Nephron (organoid): ENCODE results near the gene SSBP2.

ENCODE experiments used
- H3K27ac Mint-ChIP-seq, 3 experiments: 2 replicates each; pipeline ENCODE4 v1.8.0; 2020; ENCODE audit warnings: mixed read lengths in 3 of 3, mild to moderate bottlenecking in 2 of 3, moderate library complexity in 1 of 3
- H3K27me3 Mint-ChIP-seq: 2 replicates; pipeline ENCODE4 v1.8.0; 2021; ENCODE audit warnings: low read depth, mild to moderate bottlenecking, moderate library complexity, mixed read lengths
- H3K36me3 Mint-ChIP-seq: 2 replicates; pipeline ENCODE4 v1.8.0; 2020; ENCODE audit warnings: low read depth, mixed read lengths
- H3K4me1 Mint-ChIP-seq: 2 replicates; pipeline ENCODE4 v1.8.0; 2020; ENCODE audit warnings: mixed read lengths
- H3K4me3 Mint-ChIP-seq, 3 experiments: 2 replicates each; pipeline ENCODE4 v1.8.0; 2020; ENCODE audit warnings: mild to moderate bottlenecking in 3 of 3, mixed read lengths in 3 of 3, moderate library complexity in 2 of 3
- H3K9me3 Mint-ChIP-seq: 2 replicates; pipeline ENCODE4 v1.8.0; 2020; ENCODE audit warnings: mixed read lengths
- TF ChIP-seq, protein P1 (sequence below), 3 experiments: fragments of 200-600 bp; sonication (generic); IDR thresholded peaks; one replicate each; pipeline ENCODE4 v1.5.0; 2021; ENCODE audit warnings: antibody characterized with exemption in 3 of 3; ENCODE audit not compliant: unreplicated experiment in 3 of 3

The SSBP2 gene

DNA sequence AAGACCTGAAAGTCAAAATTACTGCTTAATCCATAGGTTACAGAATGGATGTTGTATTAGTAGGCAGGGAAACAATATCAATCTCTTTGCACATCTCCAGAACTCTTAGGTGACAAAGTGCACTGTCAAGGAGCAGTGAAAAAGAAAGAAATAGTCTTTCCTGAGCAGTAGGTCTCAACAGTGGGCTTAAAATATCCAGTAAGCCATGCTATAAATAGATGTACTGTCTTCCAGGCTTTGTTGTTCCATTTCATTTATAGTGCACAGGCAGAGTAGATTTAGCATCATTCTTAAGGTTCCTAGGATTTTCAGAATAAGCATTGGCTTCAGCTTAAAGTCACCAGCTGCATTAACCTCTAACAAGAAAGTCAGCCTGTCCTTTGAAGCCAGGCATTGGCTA lies 50.7 kb downstream of the SSBP2 start:
- TF ChIP-seq, protein P1, sequence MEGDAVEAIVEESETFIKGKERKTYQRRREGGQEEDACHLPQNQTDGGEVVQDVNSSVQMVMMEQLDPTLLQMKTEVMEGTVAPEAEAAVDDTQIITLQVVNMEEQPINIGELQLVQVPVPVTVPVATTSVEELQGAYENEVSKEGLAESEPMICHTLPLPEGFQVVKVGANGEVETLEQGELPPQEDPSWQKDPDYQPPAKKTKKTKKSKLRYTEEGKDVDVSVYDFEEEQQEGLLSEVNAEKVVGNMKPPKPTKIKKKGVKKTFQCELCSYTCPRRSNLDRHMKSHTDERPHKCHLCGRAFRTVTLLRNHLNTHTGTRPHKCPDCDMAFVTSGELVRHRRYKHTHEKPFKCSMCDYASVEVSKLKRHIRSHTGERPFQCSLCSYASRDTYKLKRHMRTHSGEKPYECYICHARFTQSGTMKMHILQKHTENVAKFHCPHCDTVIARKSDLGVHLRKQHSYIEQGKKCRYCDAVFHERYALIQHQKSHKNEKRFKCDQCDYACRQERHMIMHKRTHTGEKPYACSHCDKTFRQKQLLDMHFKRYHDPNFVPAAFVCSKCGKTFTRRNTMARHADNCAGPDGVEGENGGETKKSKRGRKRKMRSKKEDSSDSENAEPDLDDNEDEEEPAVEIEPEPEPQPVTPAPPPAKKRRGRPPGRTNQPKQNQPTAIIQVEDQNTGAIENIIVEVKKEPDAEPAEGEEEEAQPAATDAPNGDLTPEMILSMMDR (IDR thresholded peaks at IDR 0.05; ENCODE audit: unreplicated experiment in 3 of 3) = no peak
- Mint-ChIP-seq H3K9me3 (peaks cover 32% of the 10 kb centered on the region), H3K27me3 (no peaks in the 10 kb centered on the region)

DNA sequence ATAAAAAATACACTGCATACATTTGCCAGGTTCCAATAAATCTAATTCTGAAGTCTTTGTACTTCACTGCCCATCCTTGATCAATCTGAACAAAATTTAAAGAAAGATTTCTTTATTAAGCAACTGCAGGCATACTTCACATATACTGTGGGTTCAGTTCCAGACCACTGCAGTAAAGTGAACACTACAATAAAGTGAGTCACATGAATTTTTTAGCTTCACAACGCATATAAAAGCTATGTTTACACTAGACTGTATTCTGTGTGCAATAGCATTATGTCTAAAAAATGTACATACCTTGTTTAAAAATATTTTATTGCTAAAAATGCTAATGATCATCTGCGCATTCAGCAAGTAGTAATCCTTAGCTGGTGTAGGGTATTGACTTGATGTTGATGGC lies 52.1 kb downstream of the SSBP2 start:
- TF ChIP-seq, protein P1 (IDR thresholded peaks at IDR 0.05; ENCODE audit: unreplicated experiment in 3 of 3) = no peak
- Mint-ChIP-seq H3K4me1 (no peaks in the 10 kb centered on the region), H3K27me3 (no peaks in the 10 kb centered on the region), H3K4me3 (no peak overlapping the region), H3K9me3 (peaks cover 32% of the 10 kb centered on the region), H3K27ac (no peak overlapping the region), H3K36me3 (peaks cover 70% of the 10 kb centered on the region)

More for the DNA sequence above, 50.7 kb downstream of the SSBP2 start:
- Mint-ChIP-seq H3K4me1 (no peaks in the 10 kb centered on the region), H3K27ac (no peak overlapping the region), H3K4me3 (no peak overlapping the region), H3K36me3 (peaks cover 65% of the 10 kb centered on the region)

DNA sequence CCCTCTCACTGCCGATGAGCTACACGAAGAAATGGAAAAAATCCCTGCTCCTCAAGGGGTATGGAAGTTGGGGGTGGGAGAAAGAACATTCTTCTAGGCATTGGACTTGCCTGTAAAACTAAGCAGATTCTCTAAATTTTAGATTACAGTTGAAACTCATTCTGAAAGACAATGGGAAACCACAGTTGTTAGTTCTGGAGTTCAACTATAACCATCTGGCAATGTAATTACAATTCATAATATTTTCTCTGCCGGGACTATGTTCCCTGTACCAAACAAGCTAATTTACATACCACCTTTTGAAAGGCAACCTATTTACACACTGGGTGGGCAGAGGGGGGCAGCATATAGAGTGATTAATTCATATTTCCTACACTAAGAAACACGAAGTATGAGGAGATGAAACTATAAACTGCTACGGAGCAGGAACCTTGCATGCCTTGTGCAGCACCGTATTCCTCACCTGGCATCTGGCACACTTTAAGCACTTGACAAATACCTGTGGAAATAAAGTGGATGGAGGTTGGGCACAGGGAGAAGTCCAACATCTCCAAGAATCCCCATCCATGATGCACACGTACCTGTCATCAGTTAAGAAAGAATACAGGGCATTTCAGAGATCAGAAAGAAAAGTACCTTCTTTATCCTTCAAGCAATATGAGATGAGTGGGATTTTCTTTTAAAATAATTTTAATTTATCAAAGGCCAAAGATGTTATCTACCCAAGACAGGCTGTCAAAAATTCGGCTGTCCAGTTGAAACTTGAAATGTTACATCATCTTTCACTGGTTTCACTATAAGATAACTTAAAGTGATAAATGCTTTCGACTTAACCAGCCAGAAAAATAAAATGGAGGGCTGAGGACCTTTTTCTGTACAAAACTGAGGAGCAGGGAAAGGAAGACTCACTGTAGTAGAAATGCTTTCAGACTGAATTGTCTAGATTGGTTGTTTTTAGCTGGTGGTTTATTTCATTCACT lies 54.2 kb downstream of the SSBP2 start:
- Mint-ChIP-seq H3K36me3 (peaks cover 78% of the 10 kb centered on the region), H3K27me3 (no peaks in the 10 kb centered on the region), H3K27ac (no peak overlapping the region), H3K4me1 (no peaks in the 10 kb centered on the region), H3K9me3 (peaks cover 44% of the 10 kb centered on the region), H3K4me3 (no peak overlapping the region)
- TF ChIP-seq, protein P1 (IDR thresholded peaks at IDR 0.05; ENCODE audit: unreplicated experiment in 3 of 3) = no peak

DNA sequence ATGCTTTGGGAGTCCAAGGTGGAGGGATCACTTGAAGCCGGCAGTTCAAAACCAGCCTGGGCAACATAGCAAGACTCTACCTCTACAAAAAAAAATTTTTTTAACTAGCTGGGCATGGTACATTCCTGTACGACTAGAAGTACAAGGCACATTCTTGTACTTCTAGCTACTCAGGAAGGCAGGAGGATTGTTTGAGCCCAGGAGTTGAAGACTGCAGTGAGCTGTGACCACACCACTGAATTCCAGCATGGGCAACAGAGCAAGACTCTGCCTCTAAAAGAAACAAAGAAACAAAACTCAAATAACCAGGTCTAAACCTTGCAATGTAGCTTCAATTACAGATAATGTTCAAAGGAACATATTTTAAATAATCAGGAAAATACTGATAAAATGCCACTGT lies 56.2 kb downstream of the SSBP2 start:
- peaks cover 82% of the 10 kb centered on the region for H3K36me3 Mint-ChIP-seq
- no peak overlapping the region for H3K4me3 Mint-ChIP-seq
- H3K4me1 Mint-ChIP-seq = no peaks in the 10 kb centered on the region
- H3K27ac Mint-ChIP-seq = no peak overlapping the region
- H3K27me3 Mint-ChIP-seq = no peaks in the 10 kb centered on the region
- peaks cover 52% of the 10 kb centered on the region for H3K9me3 Mint-ChIP-seq
- TF ChIP-seq, protein P1 (IDR thresholded peaks at IDR 0.05; ENCODE audit: unreplicated experiment in 3 of 3) = no peak

DNA sequence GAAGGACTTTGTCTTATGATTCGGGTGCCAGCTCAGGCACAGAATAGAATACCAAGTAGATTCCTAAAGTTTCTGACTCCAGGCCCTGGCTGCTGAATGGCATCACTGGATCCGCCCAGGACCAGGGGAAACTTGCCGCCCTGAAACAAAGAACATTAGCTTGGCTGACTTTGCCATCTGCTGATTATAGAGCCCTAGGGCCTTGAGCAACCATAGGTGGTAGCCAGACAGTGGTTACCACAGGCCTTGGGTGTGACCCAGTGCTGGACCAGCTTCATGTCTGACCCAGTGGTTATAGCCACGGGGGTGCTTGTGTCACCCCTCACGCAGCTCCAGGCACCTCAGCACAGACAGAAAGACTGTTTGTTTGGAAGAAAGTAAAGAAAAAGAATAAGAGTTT lies 62.7 kb downstream of the SSBP2 start:
- H3K9me3 Mint-ChIP-seq = peaks cover 77% of the 10 kb centered on the region
- no peak overlapping the region for H3K4me3 Mint-ChIP-seq
- H3K4me1 Mint-ChIP-seq = no peaks in the 10 kb centered on the region
- peaks cover 94% of the 10 kb centered on the region for H3K36me3 Mint-ChIP-seq
- H3K27ac Mint-ChIP-seq = no peak overlapping the region
- TF ChIP-seq, protein P1 (IDR thresholded peaks at IDR 0.05; ENCODE audit: unreplicated experiment in 3 of 3) = no peak
- H3K27me3 Mint-ChIP-seq = no peaks in the 10 kb centered on the region

DNA sequence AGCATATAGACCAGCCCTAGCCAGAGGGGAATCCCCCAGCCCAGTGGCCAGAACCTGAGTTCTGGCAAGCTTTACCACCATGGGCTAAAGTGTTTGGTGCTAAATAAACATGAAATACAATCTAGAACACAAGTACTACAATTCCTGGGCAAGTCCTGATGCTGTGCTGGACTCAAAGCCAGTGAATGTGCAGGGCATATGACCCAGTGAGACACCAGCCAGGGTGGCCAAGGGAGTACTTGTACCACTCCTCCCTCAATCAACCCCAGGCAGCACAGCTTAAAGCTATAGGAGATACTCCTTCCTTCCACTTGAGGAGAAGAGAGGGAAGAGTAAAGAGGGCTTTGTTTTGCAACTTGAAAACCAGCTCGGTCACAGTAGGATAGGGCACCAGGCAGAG lies 63.6 kb downstream of the SSBP2 start:
- H3K27ac Mint-ChIP-seq = no peak overlapping the region
- no peaks in the 10 kb centered on the region for H3K27me3 Mint-ChIP-seq
- H3K4me1 Mint-ChIP-seq = no peaks in the 10 kb centered on the region
- TF ChIP-seq, protein P1 (IDR thresholded peaks at IDR 0.05; ENCODE audit: unreplicated experiment in 3 of 3) = no peak
- no peak overlapping the region for H3K4me3 Mint-ChIP-seq
- peaks cover 76% of the 10 kb centered on the region for H3K9me3 Mint-ChIP-seq
- H3K36me3 Mint-ChIP-seq = peaks cover 94% of the 10 kb centered on the region
